IMR-90 (cell line): ENCODE results near the gene SPRR4. TPM values are rescaled to one million over a fixed set of nuclear protein-coding genes. Genes with fewer than 3 reads are reported as not detected.

ENCODE experiments used
- ATAC-seq: fragments of 200-7000 bp; cut with Tn5 transposase; 2 replicates; pipeline ENCODE4 v1.9.1; 2020; ENCODE audit warnings: low read depth, mild to moderate bottlenecking, moderate library complexity
- BruUV-seq: library from RNA; stranded (reverse); fragments of 400-500 nt; replicated peaks from 2 replicates; lab custom pipeline; 2021; lab: Mats Ljungman, UMichigan
- CTCF ChIA-PET: fragments of 300-600 bp; formaldehyde crosslinking; extraction: SDS; loops from one replicate; lab custom pipeline; 2021; ENCODE audit warnings: antibody characterized with exemption; lab: Yijun Ruan, JAX
- POLR2A ChIA-PET: fragments of 300-600 bp; sonication (Branson Sonifier 250); formaldehyde crosslinking; loops from one replicate; lab custom pipeline; 2022; ENCODE audit warnings: antibody characterized with exemption; ENCODE audit not compliant: unreplicated experiment; lab: Charles Lee
- DNase-seq: peaks from one replicate; pipeline ENCODE4 v3.0.0; 2013
- H2AFZ ChIP-seq: replicated peaks from 2 replicates; pipeline ENCODE3; 2013; ENCODE audit warnings: low read length, mild to moderate bottlenecking; ENCODE audit not compliant: poor library complexity
- H2AK5ac ChIP-seq: 2 replicates; pipeline ENCODE4 v1.6.1; 2013; ENCODE audit warnings: low read depth, low read length, inconsistent platforms
- H2AK9ac ChIP-seq: replicated peaks from 2 replicates; pipeline ENCODE3; 2013; ENCODE audit warnings: mild to moderate bottlenecking, low read depth, low read length, moderate library complexity; ENCODE audit not compliant: poor library complexity
- H2BK120ac ChIP-seq: 2 replicates; pipeline ENCODE4 v1.6.1; 2013; ENCODE audit warnings: low read depth, low read length, inconsistent platforms
- H2BK15ac ChIP-seq: 3 replicates; pipeline ENCODE4 v1.6.1; 2013; ENCODE audit warnings: low read depth, low read length, inconsistent platforms
- H2BK20ac ChIP-seq: 2 replicates; pipeline ENCODE4 v1.6.1; 2013; ENCODE audit warnings: low read depth, mild to moderate bottlenecking, inconsistent platforms, low read length, moderate library complexity
- H2BK5ac ChIP-seq: 2 replicates; pipeline ENCODE4 v1.6.1; 2013; ENCODE audit warnings: mild to moderate bottlenecking, low read depth, low read length, inconsistent platforms; ENCODE audit not compliant: poor library complexity, severe bottlenecking
- H3K14ac ChIP-seq: replicated peaks from 2 replicates; pipeline ENCODE4 v1.6.1; 2013; ENCODE audit warnings: low read depth, low read length, inconsistent platforms
- H3K18ac ChIP-seq: 2 replicates; pipeline ENCODE4 v1.6.1; 2013; ENCODE audit warnings: low read depth, low read length, control low read depth
- H3K23ac ChIP-seq: 2 replicates; pipeline ENCODE4 v1.6.1; 2013; ENCODE audit warnings: low read depth, low read length, inconsistent platforms
- H3K27ac ChIP-seq: 2 replicates; pipeline ENCODE4 v1.5.1; 2013; ENCODE audit warnings: mild to moderate bottlenecking, control low read depth, low read length; ENCODE audit not compliant: insufficient read depth
- H3K27me3 ChIP-seq: 2 replicates; pipeline ENCODE4 v1.6.1; 2013; ENCODE audit warnings: low read length; ENCODE audit not compliant: control insufficient read depth, insufficient read depth
- H3K36me3 ChIP-seq: 2 replicates; pipeline ENCODE4 v1.6.1; 2013; ENCODE audit warnings: low read length, mixed read lengths; ENCODE audit not compliant: control insufficient read depth, insufficient read depth
- H3K4ac ChIP-seq: 2 replicates; pipeline ENCODE4 v1.6.1; 2013; ENCODE audit warnings: low read depth, low read length, inconsistent platforms
- H3K4me1 ChIP-seq: 2 replicates; pipeline ENCODE4 v1.6.1; 2013; ENCODE audit warnings: low read length, mixed read lengths; ENCODE audit not compliant: control insufficient read depth, insufficient read depth
- H3K4me2 ChIP-seq: 2 replicates; pipeline ENCODE4 v1.6.1; 2013; ENCODE audit warnings: low read depth, mild to moderate bottlenecking, control low read depth, low read length, moderate library complexity
- H3K4me3 ChIP-seq: 2 replicates; pipeline ENCODE4 v1.5.1; 2013; ENCODE audit warnings: low read depth, mild to moderate bottlenecking, control low read depth, low read length, moderate library complexity; ENCODE audit not compliant: insufficient read depth
- H3K56ac ChIP-seq: 2 replicates; pipeline ENCODE4 v1.6.1; 2013; ENCODE audit warnings: low read length, inconsistent platforms; ENCODE audit not compliant: insufficient read depth; ENCODE audit errors: extremely low read depth
- H3K79me1 ChIP-seq, 2 experiments: 2 replicates each; pipeline ENCODE4 v1.6.1; 2013; ENCODE audit warnings: low read length in 2 of 2, inconsistent platforms in 1 of 2, low read depth in 1 of 2
- H3K9ac ChIP-seq: 2 replicates; pipeline ENCODE4 v1.6.1; 2013; ENCODE audit warnings: low read depth, low read length, control low read depth
- H3K9me1 ChIP-seq: 2 replicates; pipeline ENCODE4 v1.6.1; 2013; ENCODE audit warnings: low read length, inconsistent platforms; ENCODE audit not compliant: insufficient read depth
- H3K9me3 ChIP-seq: 2 replicates; pipeline ENCODE4 v1.6.1; 2013; ENCODE audit warnings: low read length; ENCODE audit not compliant: control insufficient read depth, insufficient read depth
- H4K20me1 ChIP-seq: 2 replicates; pipeline ENCODE4 v1.6.1; 2013; ENCODE audit warnings: low read length, inconsistent platforms; ENCODE audit not compliant: insufficient read depth
- H4K5ac ChIP-seq: 2 replicates; pipeline ENCODE4 v1.6.1; 2013; ENCODE audit warnings: mild to moderate bottlenecking, low read depth, low read length, control low read depth
- H4K8ac ChIP-seq, 2 experiments: 2 replicates each; pipeline ENCODE4 v1.6.1; 2013; ENCODE audit warnings: low read depth in 2 of 2, low read length in 2 of 2, control low read depth in 1 of 2, inconsistent platforms in 1 of 2
- H4K91ac ChIP-seq: 2 replicates; pipeline ENCODE4 v1.6.1; 2013; ENCODE audit warnings: low read depth, low read length, inconsistent platforms; ENCODE audit not compliant: insufficient read depth
- BHLHE40 ChIP-seq: fragments of 150-350 bp; IDR thresholded peaks from 2 replicates; pipeline ENCODE4 v1.6.1; 2016; ENCODE audit warnings: mild to moderate bottlenecking, low read depth, low read length
- CEBPB ChIP-seq: IDR thresholded peaks from 2 replicates; pipeline ENCODE4 v1.6.1; 2012; ENCODE audit warnings: low read depth, low read length, improper control_type of control experiment
- CHD1 ChIP-seq: IDR thresholded peaks from 2 replicates; pipeline ENCODE4 v1.6.1; 2012; ENCODE audit warnings: low read depth, low read length, improper control_type of control experiment
- MAFK ChIP-seq: IDR thresholded peaks from 2 replicates; pipeline ENCODE4 v1.6.1; 2012; ENCODE audit warnings: low read depth, low read length, improper control_type of control experiment
- NFE2L2 ChIP-seq: fragments of 150-350 bp; IDR thresholded peaks from 2 replicates; pipeline ENCODE4 v1.6.1; 2016; ENCODE audit warnings: low read depth, mild to moderate bottlenecking, low read length
- RFX5 ChIP-seq: IDR thresholded peaks from 2 replicates; pipeline ENCODE4 v1.8.0; 2012; ENCODE audit warnings: low read depth, mild to moderate bottlenecking, low read length, moderate library complexity
- SMC3 ChIP-seq: fragments of 150-350 bp; IDR thresholded peaks from 2 replicates; pipeline ENCODE4 v1.6.1; 2016; ENCODE audit warnings: low read depth, mild to moderate bottlenecking, antibody characterized with exemption, low read length, moderate library complexity
- WGBS, 2 experiments: methylation state at CpG; one replicate each; pipeline versions ENCODE4 v1.1.5 to v1.1.7; 2013; ENCODE audit warnings: missing lambda C conversion rate in 2 of 2; ENCODE audit not compliant: insufficient read length in 1 of 2; ENCODE audit errors: extremely low coverage in 2 of 2; 5-methylcytosine and 5-hydroxymethylcytosine counted together
- dilution Hi-C: fragments of 300-500 bp; cut with HindIII; formaldehyde crosslinking; loops from one replicate; pipeline ENCODE4 v1.14.3; 2018; ENCODE audit warnings: low sequenced_read_pairs; ENCODE audit not compliant: unreplicated experiment
- in situ Hi-C: fragments of 300-500 bp; cut with MboI; formaldehyde crosslinking; loops from 3 replicates; pipeline ENCODE4 v1.14.3; 2019; ENCODE audit warnings: low sequenced_read_pairs, inconsistent platforms, mixed read lengths
- intact Hi-C: fragments of 100-400 bp; cut with micrococcal nuclease; formaldehyde crosslinking; loops from 2 replicates; pipeline ENCODE4 v1.10.0; 2022
- polyA plus RNA-seq, 3 experiments: library from polyadenylated mRNA; depleted of rRNA; stranded (reverse); fragments of >200 nt; gene quantifications; 2 replicates each; pipeline ENCODE4 v1.2.3, GENCODE V29; 2012; ENCODE audit warnings: low replicate concordance in 1 of 3
- total RNA-seq: library from RNA; depleted of rRNA; stranded (reverse); fragments of >200 nt; gene quantifications from 2 replicates; pipeline ENCODE4 v1.2.3, GENCODE V29; 2012
- TF ChIP-seq, protein P1 (sequence below): fragments of 150-350 bp; IDR thresholded peaks from 2 replicates; pipeline ENCODE4 v1.6.1; 2017; ENCODE audit warnings: mild to moderate bottlenecking, antibody characterized with exemption, low read length, low read depth

Gene SPRR4
- total and polyA plus RNA-seq, 2 of the 4 experiments (the other 2 are of a cell fraction) = not detected

DNA sequence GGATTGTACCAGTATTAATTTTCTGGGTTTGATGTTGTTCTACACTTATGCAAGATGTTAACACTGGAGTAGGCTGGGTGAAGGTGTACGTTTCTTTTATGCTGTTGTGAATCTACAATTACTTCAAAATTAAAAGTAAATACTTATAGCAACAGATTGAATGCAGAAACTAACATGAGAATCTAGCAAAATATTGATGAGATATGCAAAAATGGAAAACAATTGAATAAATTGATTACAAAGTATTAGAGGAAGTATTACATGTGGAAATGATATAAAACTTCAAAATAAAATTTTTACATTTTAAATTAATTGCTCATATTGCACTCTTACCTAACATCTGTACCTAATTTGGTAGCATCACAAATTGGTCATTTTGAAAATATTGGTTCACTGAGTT, 25.4 kb downstream of the SPRR4 start:
- Histone ChIP-seq H3K9me3 (no peaks in the 10 kb centered on the region), H4K91ac (no peak overlapping the region), H3K18ac (no peak overlapping the region), H2BK5ac (no peak overlapping the region), H3K4me2 (no peak overlapping the region), H4K5ac (no peak overlapping the region), H3K9me1 (no peaks in the 10 kb centered on the region), H3K14ac (no peak overlapping the region), H3K27me3 (no peaks in the 10 kb centered on the region), H2AK9ac (no peak overlapping the region), H3K4ac (no peak overlapping the region), H3K56ac (no peak overlapping the region), H3K79me1 (no peaks in the 10 kb centered on the region), H3K9ac (no peak overlapping the region), H3K4me3 (no peak overlapping the region), H4K8ac (no peak overlapping the region), H2AK5ac (no peak overlapping the region), H2AFZ (no peak overlapping the region), H3K4me1 (no peaks in the 10 kb centered on the region), H2BK15ac (no peak overlapping the region), H3K27ac (no peak overlapping the region), H3K36me3 (no peaks in the 10 kb centered on the region), H2BK20ac (no peak overlapping the region), H2BK120ac (no peak overlapping the region), H3K23ac (no peak overlapping the region), H4K20me1 (no peaks in the 10 kb centered on the region)
- intact Hi-C loops = no loop called here
- dilution Hi-C loops = no loop called here
- DNase-seq = no peak
- no peak for TF ChIP-seq CEBPB
- no peak for TF ChIP-seq BHLHE40
- TF ChIP-seq NFE2L2 = no peak
- TF ChIP-seq MAFK = peak; percentile 59; the same call in 1 of the 2 replicates
- no peak for TF ChIP-seq SMC3
- no peak for TF ChIP-seq CHD1
- TF ChIP-seq RFX5 = no peak
- TF ChIP-seq, protein P1, sequence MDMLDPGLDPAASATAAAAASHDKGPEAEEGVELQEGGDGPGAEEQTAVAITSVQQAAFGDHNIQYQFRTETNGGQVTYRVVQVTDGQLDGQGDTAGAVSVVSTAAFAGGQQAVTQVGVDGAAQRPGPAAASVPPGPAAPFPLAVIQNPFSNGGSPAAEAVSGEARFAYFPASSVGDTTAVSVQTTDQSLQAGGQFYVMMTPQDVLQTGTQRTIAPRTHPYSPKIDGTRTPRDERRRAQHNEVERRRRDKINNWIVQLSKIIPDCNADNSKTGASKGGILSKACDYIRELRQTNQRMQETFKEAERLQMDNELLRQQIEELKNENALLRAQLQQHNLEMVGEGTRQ = no peak
- ATAC-seq = no peak
- in situ Hi-C loops = no loop called here
- BruUV-seq = no TSS peak
- no CpG with 5 or more reads among the region's 1 CpG for WGBS, 2 experiments
- ChIA-PET POLR2A (no interaction called here), CTCF (interaction anchor here (0.7 kb wide), 1 partner anchor 12 kb away, joined by 3 read pairs; the partner anchor contains the start of gene SPRR1A)
